CD4-positive, alpha-beta T cell treated with Interleukin-2 at 100 ng/mL for 4 hours (primary cell): ENCODE results near the gene PTPRH.

ENCODE experiments used
- DNase-seq: peaks from one replicate; pipeline ENCODE4 v3.0.0-alpha.2; 2020; ENCODE audit warnings: low spot score

PTPRH gene

DNA sequence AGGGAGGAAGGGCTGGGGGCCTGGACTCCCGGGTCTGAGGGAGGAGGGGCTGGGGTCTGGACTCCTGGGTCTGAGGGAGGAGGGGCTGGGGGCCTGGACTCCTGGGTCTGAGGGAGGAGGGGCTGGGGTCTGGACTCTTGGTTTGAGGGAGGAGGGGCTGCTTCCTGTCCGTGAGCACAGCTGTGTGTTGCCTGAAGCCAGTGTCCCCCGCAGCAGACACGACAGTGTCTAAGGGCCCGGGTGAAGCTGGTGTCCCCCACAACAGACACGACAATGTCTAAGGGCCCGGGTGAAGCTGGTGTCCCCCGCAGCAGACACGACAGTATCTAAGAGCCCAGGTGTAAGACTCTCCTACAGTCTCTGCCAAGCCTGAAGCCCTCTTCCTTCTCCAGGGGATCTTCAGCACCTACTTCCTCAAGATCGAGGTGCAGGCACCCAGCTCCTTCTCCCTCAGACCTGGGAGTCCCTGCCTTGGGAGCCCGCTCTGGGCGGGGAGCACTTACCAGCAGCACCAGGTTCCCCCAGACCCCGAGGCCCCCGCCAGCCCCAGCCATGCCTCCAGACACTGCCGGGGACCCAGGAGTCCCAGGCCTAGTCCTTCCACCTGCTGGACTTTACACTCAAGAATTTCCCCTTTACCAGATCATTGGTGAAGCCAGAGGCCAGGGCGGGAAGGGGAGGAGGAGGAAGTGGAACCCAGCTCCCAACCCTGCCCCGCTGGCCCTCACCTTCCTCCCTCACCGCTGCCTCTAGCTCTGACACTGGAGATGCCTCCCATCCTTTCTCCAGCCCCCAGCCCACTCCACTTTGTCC, at the start of gene PTPRH:
TSS of gene PTPRH (minus strand) at position 622 of the 813 bp plus-strand sequence. CDS start at position 554, 68 bp downstream.
- no peak for DNase-seq

DNA sequence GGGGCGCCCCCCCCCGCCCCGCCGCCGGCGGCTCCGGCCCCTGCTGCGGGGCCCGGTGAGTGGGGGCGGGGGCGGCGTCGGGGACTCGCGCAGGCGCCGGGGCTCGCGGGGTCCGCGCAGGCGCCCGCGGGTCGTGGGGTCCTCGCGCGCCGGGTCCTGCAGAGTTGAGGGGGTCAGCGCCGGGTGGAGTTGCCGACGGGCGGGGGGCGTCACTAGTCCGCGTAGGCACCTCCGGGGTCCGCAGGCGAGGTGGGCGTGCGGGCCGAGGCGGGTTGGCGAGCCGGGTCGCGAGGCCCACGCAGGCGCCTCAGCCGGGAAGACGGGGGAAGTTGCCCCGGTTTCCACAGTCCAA, 49.2 kb upstream of the PTPRH start:
- DNase-seq, result peak; percentile 28

- DNase-seq, result no peak
These were observed 48.4 kb upstream of the PTPRH start for GRCh38 chr19:55257461-55258420.

DNA sequence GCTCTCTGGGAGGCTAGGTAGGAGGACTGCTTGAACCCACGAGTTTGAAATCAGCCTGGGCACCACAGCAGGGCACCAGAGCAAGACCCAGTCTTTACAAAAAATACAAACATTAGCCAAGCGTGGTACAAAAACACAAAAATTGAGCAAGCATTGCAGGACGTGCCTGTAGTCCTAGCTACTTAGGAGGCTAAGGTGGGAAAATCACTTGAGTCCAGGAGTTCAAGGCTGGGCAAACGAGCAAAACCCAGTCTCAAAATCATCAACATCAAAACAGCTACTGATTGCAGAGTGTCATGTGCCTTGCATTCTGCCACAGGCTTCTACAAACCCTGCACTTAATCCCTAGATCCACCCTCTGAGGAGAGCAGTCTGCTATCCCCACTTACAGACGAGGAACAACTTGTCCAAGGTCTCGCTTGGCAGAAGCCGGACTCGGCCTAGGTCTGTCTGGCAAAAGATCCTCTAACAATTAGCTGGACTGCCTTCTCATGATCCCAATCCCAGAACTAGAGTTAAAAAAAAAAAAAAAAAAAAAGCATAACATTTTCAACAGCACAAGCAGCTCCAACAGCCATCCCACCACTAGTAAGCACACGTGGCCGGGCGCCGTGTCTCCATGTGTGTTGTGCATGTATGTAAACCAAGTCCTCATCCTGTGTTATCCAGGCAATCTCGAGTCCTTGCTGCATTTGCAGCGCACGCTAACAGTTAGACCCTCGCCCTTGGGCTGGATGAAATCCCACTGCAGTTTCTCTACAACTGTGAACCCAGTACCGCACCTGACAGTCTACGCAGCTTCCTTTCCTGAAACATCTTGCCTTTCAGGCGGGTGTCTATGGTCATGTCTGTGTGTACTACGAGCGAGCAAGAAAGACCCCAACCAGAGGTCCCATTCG, 47.5 kb upstream of the PTPRH start:
- DNase-seq, result peak; percentile 14

GRCh38 chr19:55255618-55256423, 46.5 kb upstream of the PTPRH start:
- DNase-seq, result peak; percentile 62

GRCh38 chr19:55254625-55254977, 45.3 kb upstream of the PTPRH start:
- no peak for DNase-seq

GRCh38 chr19:55253842-55254624, 44.7 kb upstream of the PTPRH start:
- peak; percentile 75 for DNase-seq

- no peak for DNase-seq
These were observed 43.7 kb upstream of the PTPRH start for GRCh38 chr19:55252760-55253663.

GRCh38 chr19:55251341-55252081, 42.2 kb upstream of the PTPRH start:
- DNase-seq, result peak; percentile 65

DNA sequence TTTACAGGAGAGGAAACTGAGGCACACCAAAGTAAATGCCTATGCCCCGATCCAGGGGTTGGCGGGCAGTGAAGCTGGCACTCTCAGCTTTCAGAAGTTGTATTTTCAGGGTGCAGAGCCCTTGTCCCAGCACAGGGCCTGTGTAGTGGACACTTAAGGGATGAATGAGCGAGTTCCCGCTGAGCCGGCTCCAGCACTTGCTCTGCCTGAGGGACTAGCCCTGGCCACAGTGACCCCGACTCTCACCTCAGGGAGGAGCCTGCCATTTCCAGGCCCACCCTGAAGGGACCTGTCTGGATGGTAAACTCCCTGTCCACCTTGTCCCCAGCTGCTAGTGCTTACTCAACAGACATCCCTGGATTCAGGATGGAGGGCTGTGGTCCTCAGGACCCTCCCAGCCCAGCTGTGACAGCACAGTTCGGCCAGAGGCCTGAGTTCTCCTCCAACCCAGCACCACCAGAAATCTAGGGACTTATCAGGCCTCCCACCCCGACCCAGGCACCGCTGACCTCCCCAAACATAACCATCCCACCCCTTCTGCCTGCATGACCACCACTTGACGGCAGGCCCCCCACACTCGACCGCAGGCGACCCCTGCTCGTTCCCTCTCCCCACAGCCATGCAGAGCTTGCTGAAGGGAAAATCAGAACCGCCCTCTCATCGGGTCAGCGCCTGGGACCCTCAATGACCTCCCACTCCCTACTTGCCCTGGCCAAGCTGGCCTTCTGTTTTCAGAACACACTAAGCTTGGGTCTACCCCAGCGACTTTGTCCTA, 41.1 kb upstream of the PTPRH start:
- DNase-seq, result no peak

DNA sequence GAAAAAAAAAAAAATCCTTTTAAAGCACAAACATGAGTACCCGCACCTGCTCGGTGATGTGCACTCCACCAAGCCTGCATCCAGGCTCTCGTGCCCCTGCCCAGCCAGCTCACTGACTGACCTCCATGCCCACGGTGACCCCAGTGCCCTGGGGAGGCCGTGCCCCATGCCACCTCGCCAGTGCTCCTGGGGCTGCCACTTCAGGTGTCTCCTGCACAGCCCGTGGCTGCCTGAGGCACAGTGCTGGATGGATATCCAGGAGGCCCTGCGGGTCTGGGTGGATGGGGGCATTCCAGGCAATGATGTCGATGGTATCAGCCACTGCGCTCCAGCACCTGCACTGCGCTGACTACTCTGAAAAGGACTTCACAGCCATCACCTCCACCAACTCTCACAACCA, 40.5 kb upstream of the PTPRH start:
- no peak for DNase-seq

DNA sequence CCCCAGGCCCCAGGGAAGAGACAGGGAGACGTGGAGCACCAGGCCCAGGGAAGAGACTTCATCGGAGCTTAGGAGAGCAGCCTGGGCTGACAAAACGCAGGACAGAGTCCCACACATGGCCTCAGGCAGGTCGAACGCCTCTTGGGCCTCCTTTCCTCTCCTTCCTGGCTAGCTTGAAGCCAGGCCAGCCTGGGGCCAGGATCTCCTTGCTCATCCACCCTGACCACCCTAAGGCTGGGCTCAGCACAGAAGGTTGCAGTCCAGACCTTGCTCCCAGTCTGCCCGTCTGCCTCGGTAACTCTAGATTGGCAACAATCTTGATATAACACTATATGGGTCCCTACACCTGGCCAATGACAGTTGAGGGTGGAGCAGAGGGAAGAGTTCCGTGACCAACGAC, 39.4 kb upstream of the PTPRH start:
- DNase-seq, result no peak

DNA sequence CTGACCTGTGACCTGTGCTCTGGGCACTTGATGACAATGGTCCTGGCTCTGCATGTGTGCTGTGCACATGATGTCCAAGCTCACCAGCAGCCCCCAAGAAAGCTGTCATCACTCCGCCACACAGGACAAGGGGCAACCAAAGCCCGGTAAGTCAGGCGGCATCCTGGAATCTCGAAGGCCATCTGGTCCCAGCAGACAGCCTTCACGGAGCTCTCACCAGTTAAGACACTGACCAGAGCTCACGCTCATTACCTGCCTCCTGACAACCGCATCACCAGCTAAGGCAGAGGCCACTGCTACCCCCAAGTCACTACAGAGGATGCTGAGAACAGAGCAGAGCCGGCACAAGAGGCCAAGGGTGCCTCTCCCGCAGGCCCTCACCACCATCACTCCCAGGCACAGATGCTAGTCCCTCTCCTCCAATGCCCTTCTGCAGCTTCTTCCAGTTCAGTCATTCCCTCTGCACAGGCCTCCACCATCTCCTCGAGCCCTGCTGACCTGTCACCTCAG, 38.9 kb upstream of the PTPRH start:
- DNase-seq, result no peak

DNA sequence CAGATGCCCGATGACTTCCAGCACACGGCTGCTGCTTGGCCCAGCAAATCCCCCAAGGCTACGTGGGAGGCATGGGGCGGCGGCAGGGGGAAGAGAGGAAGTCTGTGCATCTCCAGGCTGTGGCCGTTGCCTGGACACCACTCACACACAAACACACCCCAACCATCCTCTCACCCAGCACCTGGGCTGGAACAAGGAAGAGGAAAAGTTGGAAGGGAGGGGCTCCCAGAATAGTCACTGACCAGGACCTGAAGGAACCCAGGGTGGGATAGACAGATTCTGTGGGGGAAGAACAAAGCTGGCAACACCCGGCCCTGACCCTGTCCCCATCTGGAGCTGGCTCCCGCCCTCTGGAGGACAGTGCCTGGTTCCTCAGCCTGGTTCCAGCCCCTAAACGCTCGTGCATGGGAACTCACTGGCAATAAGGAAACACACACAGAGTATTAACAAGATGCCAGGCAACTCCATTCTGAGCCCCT, 38.4 kb upstream of the PTPRH start:
- DNase-seq, result no peak

DNA sequence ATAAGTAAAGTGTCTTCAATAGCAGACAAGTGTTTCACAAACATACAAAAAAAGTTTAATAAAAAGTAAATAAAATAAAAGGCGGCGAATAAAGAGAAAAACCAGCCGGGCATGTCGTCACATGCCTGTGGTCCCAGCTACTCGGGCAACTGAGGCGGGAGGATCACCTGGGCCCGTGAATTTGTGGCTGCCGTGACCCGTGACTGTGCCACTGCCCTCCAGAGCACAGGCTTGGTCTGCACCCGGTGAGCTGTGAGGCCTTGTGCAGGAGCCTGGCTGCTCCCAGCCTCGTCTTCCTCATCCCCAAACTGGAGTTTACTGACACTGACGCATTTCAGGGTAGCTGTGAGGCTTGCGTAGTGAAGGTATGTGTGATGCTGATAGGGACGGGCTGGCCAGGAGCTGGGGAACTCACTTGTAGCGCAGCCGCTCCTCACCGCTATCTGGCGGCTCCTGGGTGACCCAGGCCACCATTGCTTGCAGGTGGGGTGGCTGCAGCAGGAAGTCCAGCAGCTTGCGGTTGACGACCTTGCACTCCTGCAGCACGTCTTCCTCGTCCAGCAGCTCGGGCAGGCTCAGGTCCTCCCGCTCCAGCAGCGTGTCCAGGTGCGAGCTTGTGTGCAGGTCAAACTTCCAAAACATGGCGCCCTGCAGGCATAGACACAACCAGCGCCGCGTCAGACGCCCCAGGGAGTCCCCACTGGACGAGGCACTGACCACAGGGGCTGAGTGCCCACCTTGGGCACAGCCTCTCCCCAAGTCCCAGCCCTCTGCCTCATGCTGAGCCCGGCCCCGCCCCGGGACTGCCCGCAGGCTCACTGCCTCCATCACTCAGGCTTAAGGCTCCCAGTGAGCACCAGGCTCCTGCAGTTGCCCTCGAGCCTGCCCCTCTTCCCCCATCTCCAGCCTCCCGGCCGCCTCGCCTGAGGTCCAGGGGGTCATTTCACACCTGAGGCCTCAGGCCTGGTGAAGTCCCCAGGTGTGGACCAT, 37.5 kb upstream of the PTPRH start:
- no peak for DNase-seq

DNA sequence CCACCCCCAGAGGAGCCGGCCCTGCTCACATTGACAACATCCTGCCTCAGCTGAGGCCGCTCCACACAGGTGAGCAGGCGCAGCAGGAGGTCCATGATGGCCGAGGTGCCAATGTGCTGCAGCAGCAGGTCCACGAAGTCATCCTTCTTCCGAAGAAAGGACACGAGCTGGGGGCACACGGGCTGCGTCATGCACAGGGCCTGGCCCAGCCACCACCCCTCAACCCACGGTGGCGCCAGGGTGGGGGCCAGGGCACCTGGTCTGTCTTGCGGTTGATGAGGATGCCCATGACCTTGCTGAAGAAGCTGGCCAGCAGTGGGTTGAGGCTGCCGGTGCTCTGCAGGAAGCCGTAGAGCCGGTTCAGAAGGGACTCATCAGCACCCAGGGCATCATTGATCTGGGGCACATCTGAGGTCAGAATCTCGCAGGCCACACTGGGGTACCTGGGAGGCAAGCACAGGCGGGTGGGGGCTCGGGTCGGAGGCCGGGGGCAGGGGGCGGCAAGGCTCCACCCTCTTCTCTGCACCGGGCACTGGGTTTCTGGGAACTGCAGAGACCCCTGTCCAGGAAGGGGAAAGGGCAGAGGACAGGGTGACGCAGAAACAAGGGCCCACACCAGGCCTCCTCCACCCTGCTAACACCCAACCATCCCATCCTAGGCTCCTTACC, 36.1 kb upstream of the PTPRH start:
- DNase-seq, result no peak
